ENCODE data around the gene ACVR1B.
A peak's percentile ranks its signal among the peaks of the same experiment; 100 is the strongest.

The ACVR1B gene

GRCh38 chr12:52022841-52023181 lies 71.3 kb downstream of the ACVR1B start:
- Histone ChIP-seq H3K4me3 (ENCODE audit: low read length) (peak overlapping the region; percentile 57), H3K27me3 (ENCODE audit: control insufficient read depth, insufficient read depth, low read length) (peaks cover 33% of the 10 kb centered on the region), H3K9me3 (ENCODE audit: control insufficient read depth, low read depth, low read length) (no peaks in the 10 kb centered on the region), H3K4me1 (ENCODE audit: control insufficient read depth, low read depth, low read length) (peaks cover 9% of the 10 kb centered on the region), H3K36me3 (ENCODE audit: control insufficient read depth, low read depth, low read length) (no peaks in the 10 kb centered on the region), H3K27ac (ENCODE audit: low read length) (no peak overlapping the region), H3K9ac (ENCODE audit: low read length) (no peak overlapping the region)

- peak overlapping the region; percentile 57 for H3K4me3 ChIP-seq (ENCODE audit: low read length)
- H3K9me3 ChIP-seq (ENCODE audit: control insufficient read depth, low read depth, low read length), result no peaks in the 10 kb centered on the region
- peaks cover 9% of the 10 kb centered on the region for H3K4me1 ChIP-seq (ENCODE audit: control insufficient read depth, low read depth, low read length)
- no peak overlapping the region for H3K9ac ChIP-seq (ENCODE audit: low read length)
- H3K27ac ChIP-seq (ENCODE audit: low read length), result no peak overlapping the region
- H3K27me3 ChIP-seq (ENCODE audit: control insufficient read depth, insufficient read depth, low read length), result peaks cover 33% of the 10 kb centered on the region
- H3K36me3 ChIP-seq (ENCODE audit: control insufficient read depth, low read depth, low read length), result no peaks in the 10 kb centered on the region
Measured at GRCh38 chr12:52023182-52023975, 71.9 kb downstream of the ACVR1B start.

- peak overlapping the region; percentile 45 for H3K4me3 ChIP-seq (ENCODE audit: low read length)
- peaks cover 33% of the 10 kb centered on the region for H3K27me3 ChIP-seq (ENCODE audit: control insufficient read depth, insufficient read depth, low read length)
- H3K36me3 ChIP-seq (ENCODE audit: control insufficient read depth, low read depth, low read length), result no peaks in the 10 kb centered on the region
- H3K9ac ChIP-seq (ENCODE audit: low read length), result no peak overlapping the region
- H3K27ac ChIP-seq (ENCODE audit: low read length), result no peak overlapping the region
- no peaks in the 10 kb centered on the region for H3K9me3 ChIP-seq (ENCODE audit: control insufficient read depth, low read depth, low read length)
- peaks cover 9% of the 10 kb centered on the region for H3K4me1 ChIP-seq (ENCODE audit: control insufficient read depth, low read depth, low read length)
Measured at GRCh38 chr12:52023976-52024688, 72.6 kb downstream of the ACVR1B start.

- Histone ChIP-seq H3K27me3 (ENCODE audit: control insufficient read depth, insufficient read depth, low read length) (peaks cover 33% of the 10 kb centered on the region), H3K9ac (ENCODE audit: low read length) (no peak overlapping the region), H3K4me3 (ENCODE audit: low read length) (no peak overlapping the region), H3K36me3 (ENCODE audit: control insufficient read depth, low read depth, low read length) (no peaks in the 10 kb centered on the region), H3K4me1 (ENCODE audit: control insufficient read depth, low read depth, low read length) (peaks cover 15% of the 10 kb centered on the region), H3K9me3 (ENCODE audit: control insufficient read depth, low read depth, low read length) (no peaks in the 10 kb centered on the region), H3K27ac (ENCODE audit: low read length) (no peak overlapping the region)
Measured at GRCh38 chr12:52024845-52025230, 73.3 kb downstream of the ACVR1B start.

- Histone ChIP-seq H3K27ac (ENCODE audit: low read length) (no peak overlapping the region), H3K4me3 (ENCODE audit: low read length) (no peak overlapping the region), H3K9me3 (ENCODE audit: control insufficient read depth, low read depth, low read length) (no peaks in the 10 kb centered on the region), H3K9ac (ENCODE audit: low read length) (no peak overlapping the region), H3K36me3 (ENCODE audit: control insufficient read depth, low read depth, low read length) (no peaks in the 10 kb centered on the region), H3K27me3 (ENCODE audit: control insufficient read depth, insufficient read depth, low read length) (peaks cover 33% of the 10 kb centered on the region), H3K4me1 (ENCODE audit: control insufficient read depth, low read depth, low read length) (peaks cover 15% of the 10 kb centered on the region)
Measured at GRCh38 chr12:52026263-52026662, 74.8 kb downstream of the ACVR1B start.

GRCh38 chr12:52027085-52027843 lies 75.8 kb downstream of the ACVR1B start:
- no peak overlapping the region for H3K9ac ChIP-seq (ENCODE audit: low read length)
- no peaks in the 10 kb centered on the region for H3K9me3 ChIP-seq (ENCODE audit: control insufficient read depth, low read depth, low read length)
- peaks cover 16% of the 10 kb centered on the region for H3K4me1 ChIP-seq (ENCODE audit: control insufficient read depth, low read depth, low read length)
- peaks cover 23% of the 10 kb centered on the region for H3K27me3 ChIP-seq (ENCODE audit: control insufficient read depth, insufficient read depth, low read length)
- no peak overlapping the region for H3K27ac ChIP-seq (ENCODE audit: low read length)
- H3K4me3 ChIP-seq (ENCODE audit: low read length), result no peak overlapping the region
- H3K36me3 ChIP-seq (ENCODE audit: control insufficient read depth, low read depth, low read length), result no peaks in the 10 kb centered on the region

GRCh38 chr12:52029685-52030084 lies 78.2 kb downstream of the ACVR1B start:
- peaks cover 18% of the 10 kb centered on the region for H3K27me3 ChIP-seq (ENCODE audit: control insufficient read depth, insufficient read depth, low read length)
- peak overlapping the region; percentile 57 for H3K9ac ChIP-seq (ENCODE audit: low read length)
- H3K27ac ChIP-seq (ENCODE audit: low read length), result no peak overlapping the region
- H3K9me3 ChIP-seq (ENCODE audit: control insufficient read depth, low read depth, low read length), result no peaks in the 10 kb centered on the region
- H3K4me3 ChIP-seq (ENCODE audit: low read length), result no peak overlapping the region
- H3K36me3 ChIP-seq (ENCODE audit: control insufficient read depth, low read depth, low read length), result no peaks in the 10 kb centered on the region
- H3K4me1 ChIP-seq (ENCODE audit: control insufficient read depth, low read depth, low read length), result peaks cover 28% of the 10 kb centered on the region

GRCh38 chr12:52032446-52032803 lies 80.9 kb downstream of the ACVR1B start:
- H3K4me3 ChIP-seq (ENCODE audit: low read length), result peak overlapping the region; percentile 41
- H3K36me3 ChIP-seq (ENCODE audit: control insufficient read depth, low read depth, low read length), result no peaks in the 10 kb centered on the region
- no peaks in the 10 kb centered on the region for H3K9me3 ChIP-seq (ENCODE audit: control insufficient read depth, low read depth, low read length)
- H3K9ac ChIP-seq (ENCODE audit: low read length), result no peak overlapping the region
- peaks cover 23% of the 10 kb centered on the region for H3K4me1 ChIP-seq (ENCODE audit: control insufficient read depth, low read depth, low read length)
- H3K27ac ChIP-seq (ENCODE audit: low read length), result peak overlapping the region; percentile 42
- peaks cover 35% of the 10 kb centered on the region for H3K27me3 ChIP-seq (ENCODE audit: control insufficient read depth, insufficient read depth, low read length)

GRCh38 chr12:52032804-52033445 lies 81.4 kb downstream of the ACVR1B start:
- peak overlapping the region; percentile 77 for H3K9ac ChIP-seq (ENCODE audit: low read length)
- peaks cover 23% of the 10 kb centered on the region for H3K4me1 ChIP-seq (ENCODE audit: control insufficient read depth, low read depth, low read length)
- peaks cover 35% of the 10 kb centered on the region for H3K27me3 ChIP-seq (ENCODE audit: control insufficient read depth, insufficient read depth, low read length)
- no peaks in the 10 kb centered on the region for H3K36me3 ChIP-seq (ENCODE audit: control insufficient read depth, low read depth, low read length)
- H3K4me3 ChIP-seq (ENCODE audit: low read length), result peak overlapping the region; percentile 55
- no peaks in the 10 kb centered on the region for H3K9me3 ChIP-seq (ENCODE audit: control insufficient read depth, low read depth, low read length)
- peak overlapping the region; percentile 65 for H3K27ac ChIP-seq (ENCODE audit: low read length)

- Histone ChIP-seq H3K4me3 (ENCODE audit: low read length) (peak overlapping the region; percentile 55), H3K36me3 (ENCODE audit: control insufficient read depth, low read depth, low read length) (no peaks in the 10 kb centered on the region), H3K9me3 (ENCODE audit: control insufficient read depth, low read depth, low read length) (no peaks in the 10 kb centered on the region), H3K9ac (ENCODE audit: low read length) (peak overlapping the region; percentile 77), H3K4me1 (ENCODE audit: control insufficient read depth, low read depth, low read length) (peaks cover 23% of the 10 kb centered on the region), H3K27ac (ENCODE audit: low read length) (peak overlapping the region; percentile 65), H3K27me3 (ENCODE audit: control insufficient read depth, insufficient read depth, low read length) (peaks cover 35% of the 10 kb centered on the region)
Measured at GRCh38 chr12:52033446-52034140, 82.1 kb downstream of the ACVR1B start.

- Histone ChIP-seq H3K4me1 (ENCODE audit: control insufficient read depth, low read depth, low read length) (peaks cover 13% of the 10 kb centered on the region), H3K9ac (ENCODE audit: low read length) (no peak overlapping the region), H3K9me3 (ENCODE audit: control insufficient read depth, low read depth, low read length) (no peaks in the 10 kb centered on the region), H3K4me3 (ENCODE audit: low read length) (no peak overlapping the region), H3K27ac (ENCODE audit: low read length) (no peak overlapping the region), H3K27me3 (ENCODE audit: control insufficient read depth, insufficient read depth, low read length) (peaks cover 35% of the 10 kb centered on the region), H3K36me3 (ENCODE audit: control insufficient read depth, low read depth, low read length) (no peaks in the 10 kb centered on the region)
Measured at GRCh38 chr12:52035190-52035589, 83.7 kb downstream of the ACVR1B start.
